GM12801 (cell line): ENCODE results near the gene TBCK.

Experiments
- CTCF ChIP-seq: IDR thresholded peaks from one replicate; pipeline ENCODE4 v1.5.1; 2011; ENCODE audit warnings: control low read depth; ENCODE audit not compliant: insufficient read length; ENCODE audit errors: extremely low read depth

Gene TBCK

GRCh38 chr4:106036848-106037247, 279.2 kb downstream of the TBCK start:
- TF ChIP-seq CTCF = no peak

GRCh38 chr4:106036334-106036733, 279.7 kb downstream of the TBCK start:
- no peak for TF ChIP-seq CTCF

- TF ChIP-seq CTCF = no peak
Observed at GRCh38 chr4:106035204-106035603, 280.8 kb downstream of the TBCK start.

GRCh38 chr4:106034751-106035150, 281.3 kb downstream of the TBCK start:
- TF ChIP-seq CTCF = no peak

GRCh38 chr4:106034220-106034619, 281.8 kb downstream of the TBCK start:
- no peak for TF ChIP-seq CTCF

- TF ChIP-seq CTCF = no peak
Observed at GRCh38 chr4:106033469-106033868, 282.5 kb downstream of the TBCK start.

GRCh38 chr4:106032851-106033286, 283.1 kb downstream of the TBCK start:
- TF ChIP-seq CTCF = no peak

- no peak for TF ChIP-seq CTCF
Observed at GRCh38 chr4:106022454-106022853, 293.6 kb downstream of the TBCK start.
